BE2C (cell line): ENCODE measurements around the gene SH3PXD2B.
"Not testable (repeated sequence)": the region's sequence is repeated elsewhere in the genome, so short reads cannot be mapped to it uniquely, and the experiment has no call there.

Experiments
- DNase-seq: peaks from one replicate; pipeline ENCODE4 v3.0.0-alpha.2; 2020
- H3K27me3 ChIP-seq: fragments of 250-450 bp; sonication (Bioruptor Pico); 2 replicates; pipeline ENCODE4 v1.5.1; 2020; ENCODE audit warnings: mild to moderate bottlenecking
- H3K36me3 ChIP-seq: fragments of 250-450 bp; sonication (Bioruptor Pico); 2 replicates; pipeline ENCODE4 v1.5.1; 2020; ENCODE audit warnings: mild to moderate bottlenecking
- H3K4me1 ChIP-seq: fragments of 250-450 bp; sonication (Bioruptor Pico); 2 replicates; pipeline ENCODE4 v1.5.1; 2020
- H3K4me3 ChIP-seq: 2 replicates; pipeline ENCODE4 v1.5.1; 2011; ENCODE audit warnings: low read depth, low read length
- H3K9me3 ChIP-seq: fragments of 250-450 bp; sonication (Bioruptor Pico); 2 replicates; pipeline ENCODE4 v1.5.1; 2020
- TF ChIP-seq, protein P1 (sequence below): IDR thresholded peaks from 2 replicates; pipeline ENCODE4 v1.5.1; 2012; ENCODE audit warnings: mild to moderate bottlenecking, low read depth, low read length

The SH3PXD2B gene

GRCh38 chr5:172353846-172354245 is 100.5 kb downstream of the SH3PXD2B start:
- TF ChIP-seq, protein P1, sequence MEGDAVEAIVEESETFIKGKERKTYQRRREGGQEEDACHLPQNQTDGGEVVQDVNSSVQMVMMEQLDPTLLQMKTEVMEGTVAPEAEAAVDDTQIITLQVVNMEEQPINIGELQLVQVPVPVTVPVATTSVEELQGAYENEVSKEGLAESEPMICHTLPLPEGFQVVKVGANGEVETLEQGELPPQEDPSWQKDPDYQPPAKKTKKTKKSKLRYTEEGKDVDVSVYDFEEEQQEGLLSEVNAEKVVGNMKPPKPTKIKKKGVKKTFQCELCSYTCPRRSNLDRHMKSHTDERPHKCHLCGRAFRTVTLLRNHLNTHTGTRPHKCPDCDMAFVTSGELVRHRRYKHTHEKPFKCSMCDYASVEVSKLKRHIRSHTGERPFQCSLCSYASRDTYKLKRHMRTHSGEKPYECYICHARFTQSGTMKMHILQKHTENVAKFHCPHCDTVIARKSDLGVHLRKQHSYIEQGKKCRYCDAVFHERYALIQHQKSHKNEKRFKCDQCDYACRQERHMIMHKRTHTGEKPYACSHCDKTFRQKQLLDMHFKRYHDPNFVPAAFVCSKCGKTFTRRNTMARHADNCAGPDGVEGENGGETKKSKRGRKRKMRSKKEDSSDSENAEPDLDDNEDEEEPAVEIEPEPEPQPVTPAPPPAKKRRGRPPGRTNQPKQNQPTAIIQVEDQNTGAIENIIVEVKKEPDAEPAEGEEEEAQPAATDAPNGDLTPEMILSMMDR: no peak
- Histone ChIP-seq H3K4me1 (peaks cover 4% of the 10 kb centered on the region; the same call in 1 of the 2 replicates), H3K4me3 (no peak overlapping the region), H3K36me3 (no peaks in the 10 kb centered on the region), H3K27me3 (no peaks in the 10 kb centered on the region), H3K9me3 (no peaks in the 10 kb centered on the region)
- no peak for DNase-seq

GRCh38 chr5:172353271-172353812 is 101.0 kb downstream of the SH3PXD2B start:
- TF ChIP-seq, protein P1: no peak

DNA sequence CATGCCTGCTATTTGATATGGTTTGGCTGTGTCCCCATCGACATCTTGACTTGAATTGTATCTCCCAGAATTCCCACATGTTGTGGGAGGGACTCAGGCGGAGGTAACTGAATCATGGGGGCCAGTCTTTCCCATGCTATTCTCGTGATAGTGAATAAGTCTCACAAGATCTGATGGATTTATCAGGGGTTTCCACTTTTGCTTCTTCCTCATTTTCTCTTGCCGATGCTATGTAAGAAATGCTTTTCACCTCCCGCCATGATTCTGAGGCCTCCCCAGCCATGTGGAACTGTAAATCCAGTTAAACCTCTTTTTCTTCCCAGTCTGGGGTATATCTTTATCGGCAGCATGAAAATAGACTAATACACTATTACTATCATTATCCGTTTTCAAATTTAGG is 101.8 kb downstream of the SH3PXD2B start:
- H3K27me3 ChIP-seq, H3K9me3 ChIP-seq, H3K36me3 ChIP-seq, DNase-seq, H3K4me3 ChIP-seq, H3K4me1 ChIP-seq: not testable (repeated sequence)

More at GRCh38 chr5:172353271-172353812, 101.0 kb downstream of the SH3PXD2B start:
- Histone ChIP-seq H3K36me3 (no peaks in the 10 kb centered on the region), H3K27me3 (no peaks in the 10 kb centered on the region), H3K4me3 (no peak overlapping the region), H3K9me3 (no peaks in the 10 kb centered on the region), H3K4me1 (peaks cover 4% of the 10 kb centered on the region; the same call in 1 of the 2 replicates)
- no peak for DNase-seq

GRCh38 chr5:172351240-172351778 is 103.0 kb downstream of the SH3PXD2B start:
- Histone ChIP-seq H3K27me3 (no peaks in the 10 kb centered on the region), H3K4me3 (no peak overlapping the region), H3K4me1 (peaks cover 4% of the 10 kb centered on the region; the same call in 1 of the 2 replicates), H3K36me3 (no peaks in the 10 kb centered on the region), H3K9me3 (no peaks in the 10 kb centered on the region)
- no peak for DNase-seq
- TF ChIP-seq, protein P1: no peak

- H3K36me3 ChIP-seq: no peaks in the 10 kb centered on the region
- no peaks in the 10 kb centered on the region for H3K27me3 ChIP-seq
- peaks cover 4% of the 10 kb centered on the region; the same call in 1 of the 2 replicates for H3K4me1 ChIP-seq
- H3K4me3 ChIP-seq: no peak overlapping the region
- TF ChIP-seq, protein P1: no peak
- no peak for DNase-seq
- no peaks in the 10 kb centered on the region for H3K9me3 ChIP-seq
These were observed 103.8 kb downstream of the SH3PXD2B start for GRCh38 chr5:172350212-172351181.

GRCh38 chr5:172348733-172349132 is 105.6 kb downstream of the SH3PXD2B start:
- not testable (repeated sequence) for H3K36me3 ChIP-seq, H3K4me1 ChIP-seq, DNase-seq

DNA sequence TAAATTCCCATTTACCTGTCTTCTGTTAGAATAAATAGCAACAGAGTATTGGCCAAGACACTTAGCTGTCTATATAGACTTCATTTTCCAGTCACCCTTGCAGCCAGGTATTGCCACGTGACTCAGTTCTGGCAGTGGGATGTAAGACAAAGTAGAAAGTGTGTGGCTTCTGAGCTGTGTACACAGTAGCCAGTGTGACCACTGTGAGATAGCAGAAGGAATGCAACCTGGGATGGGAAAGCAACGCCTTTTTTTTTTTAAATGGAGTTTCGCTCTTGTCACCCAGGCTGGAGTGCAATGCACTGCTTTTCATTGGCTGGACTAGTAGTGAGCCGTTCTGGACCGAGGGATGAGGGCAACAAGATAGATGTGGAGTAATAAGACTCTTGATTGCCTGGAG is 106.2 kb downstream of the SH3PXD2B start:
- TF ChIP-seq, protein P1: no peak
- no peaks in the 10 kb centered on the region for H3K9me3 ChIP-seq
- no peaks in the 10 kb centered on the region for H3K4me1 ChIP-seq
- H3K36me3 ChIP-seq: no peaks in the 10 kb centered on the region
- H3K4me3 ChIP-seq: no peak overlapping the region
- H3K27me3 ChIP-seq: no peaks in the 10 kb centered on the region
- no peak for DNase-seq

More at GRCh38 chr5:172348733-172349132, 105.6 kb downstream of the SH3PXD2B start:
- H3K27me3 ChIP-seq, H3K4me3 ChIP-seq, H3K9me3 ChIP-seq: not testable (repeated sequence)
